ENCODE data around the gene CEP164.

Gene CEP164

GRCh38 chr11:117327567-117328374 is at the start of gene CEP164:
Gene CEP164, plus strand, starts transcription at chr11:117327854. Its CDS starts 10,733 bp downstream, at chr11:117338587.
- DNase-seq (ENCODE audit: low read depth): peak; percentile 99

GRCh38 chr11:117278347-117278746 is 49.3 kb upstream of the CEP164 start:
- no peak for DNase-seq (ENCODE audit: low read depth)

- DNase-seq (ENCODE audit: low read depth): no peak
Measured at GRCh38 chr11:117279711-117280376, 47.8 kb upstream of the CEP164 start.

- peak; percentile 88 for DNase-seq (ENCODE audit: low read depth)
Measured at GRCh38 chr11:117281159-117281558, 46.5 kb upstream of the CEP164 start.

GRCh38 chr11:117281869-117282268 is 45.8 kb upstream of the CEP164 start:
- DNase-seq (ENCODE audit: low read depth): no peak

GRCh38 chr11:117282956-117283355 is 44.7 kb upstream of the CEP164 start:
- no peak for DNase-seq (ENCODE audit: low read depth)

GRCh38 chr11:117284053-117284452 is 43.6 kb upstream of the CEP164 start:
- no peak for DNase-seq (ENCODE audit: low read depth)

- DNase-seq (ENCODE audit: low read depth): no peak
Measured at GRCh38 chr11:117286588-117286987, 41.1 kb upstream of the CEP164 start.

- DNase-seq (ENCODE audit: low read depth): no peak
Measured at GRCh38 chr11:117287668-117288067, 40.0 kb upstream of the CEP164 start.

- no peak for DNase-seq (ENCODE audit: low read depth)
Measured at GRCh38 chr11:117289795-117290194, 37.9 kb upstream of the CEP164 start.

GRCh38 chr11:117290809-117291396 is 36.8 kb upstream of the CEP164 start, which contains the start of gene BACE1-AS:
Gene BACE1-AS, plus strand, starts transcription at chr11:117291346.
- DNase-seq (ENCODE audit: low read depth): no peak

- no peak for DNase-seq (ENCODE audit: low read depth)
Measured at GRCh38 chr11:117292616-117293015, 35.0 kb upstream of the CEP164 start.

- DNase-seq (ENCODE audit: low read depth): no peak
Measured at GRCh38 chr11:117295438-117296137, 32.1 kb upstream of the CEP164 start.

- DNase-seq (ENCODE audit: low read depth): no peak
Measured at GRCh38 chr11:117296881-117297280, 30.8 kb upstream of the CEP164 start.

GRCh38 chr11:117298195-117298594 is 29.5 kb upstream of the CEP164 start:
- no peak for DNase-seq (ENCODE audit: low read depth)

GRCh38 chr11:117299351-117300282 is 28.0 kb upstream of the CEP164 start:
- no peak for DNase-seq (ENCODE audit: low read depth)

- peak; percentile 57 for DNase-seq (ENCODE audit: low read depth)
Measured at GRCh38 chr11:117300283-117300663, 27.4 kb upstream of the CEP164 start.

- no peak for DNase-seq (ENCODE audit: low read depth)
Measured at GRCh38 chr11:117300773-117301172, 26.9 kb upstream of the CEP164 start.

- no peak for DNase-seq (ENCODE audit: low read depth)
Measured at GRCh38 chr11:117302228-117302627, 25.4 kb upstream of the CEP164 start.

- no peak for DNase-seq (ENCODE audit: low read depth)
Measured at GRCh38 chr11:117303101-117303500, 24.6 kb upstream of the CEP164 start.

GRCh38 chr11:117303646-117304315 is 23.9 kb upstream of the CEP164 start:
- DNase-seq (ENCODE audit: low read depth): no peak

Data from iris pigment epithelial cell (primary cell).